ENCODE measurements around the gene PHLDA2. TPM values are rescaled to one million over a fixed set of nuclear protein-coding genes. Genes with fewer than 3 reads are reported as not detected.

PHLDA2 gene
- total RNA-seq, 1 donor from 2014 or later, result not detected

DNA sequence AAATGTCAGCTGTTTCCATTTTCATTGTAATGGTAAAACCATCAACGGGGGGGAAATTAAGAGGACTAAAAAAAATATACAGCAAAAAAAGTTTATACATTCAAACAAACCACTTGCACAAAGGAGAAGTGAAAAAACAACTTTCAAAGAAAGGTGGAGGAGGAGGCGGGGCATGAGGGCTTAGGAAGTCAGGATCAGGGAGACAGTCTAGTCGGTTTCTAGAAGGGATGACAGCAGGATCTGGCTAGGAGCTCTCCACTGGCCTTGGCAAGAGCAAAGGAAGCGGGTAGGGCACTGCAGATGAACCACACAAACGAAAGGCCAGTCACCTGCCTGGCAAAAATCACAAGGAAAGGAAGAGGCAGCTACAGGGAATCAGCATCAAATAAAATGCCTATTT lies 31.9 kb upstream of the PHLDA2 start:
- no peak overlapping the region for H3K4me3 ChIP-seq
- no peaks in the 10 kb centered on the region for H3K4me1 ChIP-seq
- TF ChIP-seq, protein P1, sequence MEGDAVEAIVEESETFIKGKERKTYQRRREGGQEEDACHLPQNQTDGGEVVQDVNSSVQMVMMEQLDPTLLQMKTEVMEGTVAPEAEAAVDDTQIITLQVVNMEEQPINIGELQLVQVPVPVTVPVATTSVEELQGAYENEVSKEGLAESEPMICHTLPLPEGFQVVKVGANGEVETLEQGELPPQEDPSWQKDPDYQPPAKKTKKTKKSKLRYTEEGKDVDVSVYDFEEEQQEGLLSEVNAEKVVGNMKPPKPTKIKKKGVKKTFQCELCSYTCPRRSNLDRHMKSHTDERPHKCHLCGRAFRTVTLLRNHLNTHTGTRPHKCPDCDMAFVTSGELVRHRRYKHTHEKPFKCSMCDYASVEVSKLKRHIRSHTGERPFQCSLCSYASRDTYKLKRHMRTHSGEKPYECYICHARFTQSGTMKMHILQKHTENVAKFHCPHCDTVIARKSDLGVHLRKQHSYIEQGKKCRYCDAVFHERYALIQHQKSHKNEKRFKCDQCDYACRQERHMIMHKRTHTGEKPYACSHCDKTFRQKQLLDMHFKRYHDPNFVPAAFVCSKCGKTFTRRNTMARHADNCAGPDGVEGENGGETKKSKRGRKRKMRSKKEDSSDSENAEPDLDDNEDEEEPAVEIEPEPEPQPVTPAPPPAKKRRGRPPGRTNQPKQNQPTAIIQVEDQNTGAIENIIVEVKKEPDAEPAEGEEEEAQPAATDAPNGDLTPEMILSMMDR (IDR thresholded peaks at IDR 0.05), result no peak
- no peak overlapping the region for H3K27ac ChIP-seq
- H3K9me3 ChIP-seq, result no peaks in the 10 kb centered on the region
- DNase-seq (ENCODE audit: low spot score in 2 of 2), result no peak
- H3K27me3 ChIP-seq, result no peaks in the 10 kb centered on the region
- intact Hi-C loops (cut with DNase I), result no loop called here
- H3K36me3 ChIP-seq, result peaks cover 71 to 83% of the 10 kb centered on the region in 2 donors

DNA sequence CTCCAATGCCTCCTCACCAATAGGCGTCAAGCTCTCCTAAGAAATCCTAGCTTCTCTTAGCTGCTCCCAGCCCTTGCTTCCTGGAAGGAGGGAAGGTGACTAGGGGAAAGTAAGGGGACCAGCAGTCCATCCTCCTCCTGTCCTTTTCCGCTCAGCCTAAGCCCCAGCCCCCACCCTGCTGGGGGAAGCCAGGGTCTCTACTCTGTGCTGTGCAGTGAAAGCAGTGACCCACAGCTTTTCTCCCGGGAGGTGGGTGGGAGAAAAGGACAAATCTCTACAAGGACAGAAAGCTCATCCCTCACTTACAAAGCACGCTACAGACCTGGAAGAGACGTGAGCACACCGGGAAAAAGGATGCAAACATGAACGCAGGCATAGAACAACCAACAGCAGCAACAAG lies 30.9 kb upstream of the PHLDA2 start:
- Histone ChIP-seq H3K27ac (no peak overlapping the region), H3K36me3 (peaks cover 76 to 82% of the 10 kb centered on the region in 2 donors), H3K4me1 (no peaks in the 10 kb centered on the region), H3K4me3 (no peak overlapping the region), H3K27me3 (no peaks in the 10 kb centered on the region), H3K9me3 (no peaks in the 10 kb centered on the region)
- TF ChIP-seq, protein P1 (IDR thresholded peaks at IDR 0.05), result no peak
- intact Hi-C loops (cut with DNase I), result no loop called here
- DNase-seq (ENCODE audit: low spot score in 2 of 2), result no peak

DNA sequence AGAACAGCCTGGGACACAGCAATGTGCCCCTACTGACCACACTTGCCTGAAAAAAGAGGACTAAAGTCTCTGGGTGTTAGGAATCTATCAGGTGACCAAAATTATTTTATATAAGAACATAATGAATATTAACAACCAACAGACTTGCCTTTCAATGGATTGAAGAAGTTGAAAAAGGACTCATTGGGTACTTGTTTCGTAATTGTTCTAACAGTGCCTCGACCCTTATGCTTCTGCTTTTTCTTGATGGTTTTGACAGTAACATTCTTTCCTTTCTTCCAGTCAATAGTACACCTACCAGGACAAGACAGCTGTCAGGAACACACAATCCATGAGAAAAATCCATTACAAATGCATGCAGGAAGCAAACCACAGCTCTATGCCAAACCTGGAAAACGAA lies 29.0 kb upstream of the PHLDA2 start:
- Histone ChIP-seq H3K9me3 (no peaks in the 10 kb centered on the region), H3K4me1 (no peaks in the 10 kb centered on the region), H3K27me3 (no peaks in the 10 kb centered on the region), H3K4me3 (no peak overlapping the region), H3K36me3 (peaks cover 72 to 83% of the 10 kb centered on the region in 2 donors), H3K27ac (no peak overlapping the region)
- DNase-seq (ENCODE audit: low spot score in 2 of 2), result no peak
- TF ChIP-seq, protein P1 (IDR thresholded peaks at IDR 0.05), result no peak
- intact Hi-C loops (cut with DNase I), result no loop called here

DNA sequence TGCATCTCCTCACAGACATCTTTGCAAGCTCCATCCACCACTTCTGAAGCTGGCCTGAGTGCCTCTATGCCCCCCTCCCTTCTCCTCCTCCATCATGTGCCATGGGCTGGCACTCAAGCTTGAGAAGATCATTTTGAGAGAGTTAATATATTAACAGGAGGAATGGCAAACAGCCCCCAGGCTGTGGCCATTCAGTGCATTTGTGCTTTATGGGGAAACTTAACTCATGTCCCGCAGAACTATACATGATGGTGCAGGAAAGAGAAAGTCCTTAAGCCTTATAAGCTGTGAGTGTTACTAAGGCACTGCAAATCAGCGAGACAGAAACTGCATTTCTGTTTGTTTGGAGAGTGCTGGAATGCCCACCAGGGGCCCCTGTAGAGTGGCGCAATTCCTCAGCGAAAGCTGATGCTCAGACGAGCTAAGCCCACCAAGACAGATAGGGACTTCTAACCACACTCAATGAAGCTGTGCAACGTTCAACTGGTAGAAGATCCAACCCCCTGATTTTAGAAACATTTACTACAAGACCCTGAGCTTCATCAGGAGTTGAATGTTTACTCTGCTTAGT lies 26.8 kb upstream of the PHLDA2 start:
- Histone ChIP-seq H3K27me3 (no peaks in the 10 kb centered on the region), H3K27ac (no peak overlapping the region), H3K9me3 (no peaks in the 10 kb centered on the region), H3K36me3 (peaks cover 87 to 89% of the 10 kb centered on the region in 2 donors), H3K4me3 (no peak overlapping the region), H3K4me1 (peaks cover 0 to 3% of the 10 kb centered on the region in 2 donors)
- intact Hi-C loops (cut with DNase I), result no loop called here
- no peak for DNase-seq (ENCODE audit: low spot score in 2 of 2)
- TF ChIP-seq, protein P1 (IDR thresholded peaks at IDR 0.05), result no peak

DNA sequence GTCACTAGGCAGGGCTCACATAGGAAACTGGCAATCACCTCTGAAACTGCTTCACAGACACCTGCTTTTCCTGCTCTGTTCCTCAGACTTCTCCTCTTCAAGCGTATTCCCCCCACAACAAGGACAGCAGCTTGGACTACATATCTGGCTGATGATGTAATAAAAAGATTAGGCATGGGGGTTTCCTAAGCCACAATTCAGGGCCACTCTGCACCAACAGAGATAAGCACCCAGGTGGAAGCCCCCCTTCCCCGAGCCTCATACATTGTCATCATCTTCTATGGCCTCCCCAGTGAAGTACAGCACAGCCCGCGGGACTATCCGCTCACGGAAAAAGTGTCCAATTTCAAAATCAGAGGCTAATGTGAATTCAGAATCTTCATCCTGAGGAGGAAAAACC lies 25.0 kb upstream of the PHLDA2 start:
- H3K9me3 ChIP-seq, result no peaks in the 10 kb centered on the region
- peaks cover 87 to 92% of the 10 kb centered on the region in 2 donors for H3K36me3 ChIP-seq
- intact Hi-C loops (cut with DNase I), result no loop called here
- no peaks in the 10 kb centered on the region for H3K27me3 ChIP-seq
- TF ChIP-seq, protein P1 (IDR thresholded peaks at IDR 0.05), result no peak
- H3K4me3 ChIP-seq, result no peak overlapping the region
- no peak for DNase-seq (ENCODE audit: low spot score in 2 of 2)
- peaks cover 0 to 3% of the 10 kb centered on the region in 2 donors for H3K4me1 ChIP-seq
- H3K27ac ChIP-seq, result no peak overlapping the region

DNA sequence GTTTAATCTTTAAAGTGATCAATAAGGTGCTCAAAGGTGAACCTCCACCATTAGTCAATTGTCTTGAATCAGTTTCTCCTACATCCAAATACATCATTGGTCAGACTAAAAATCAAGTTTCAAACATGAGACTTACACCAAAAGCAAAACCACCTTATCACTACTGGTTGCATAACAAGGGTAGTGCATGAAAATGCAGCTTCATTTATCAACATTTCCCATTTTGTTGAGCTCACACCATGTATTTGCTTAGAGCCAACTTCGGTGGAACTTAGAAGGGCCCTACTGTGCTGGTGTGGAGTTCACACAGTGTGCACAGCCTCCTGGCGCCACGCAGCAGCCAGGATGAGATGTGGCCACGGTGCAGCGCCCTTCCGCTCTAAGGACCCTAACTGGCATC lies 23.1 kb upstream of the PHLDA2 start:
- Histone ChIP-seq H3K36me3 (peaks cover 84 to 87% of the 10 kb centered on the region in 2 donors), H3K27ac (no peak overlapping the region)

More for the DNA sequence above, 23.1 kb upstream of the PHLDA2 start:
- TF ChIP-seq, protein P1 (IDR thresholded peaks at IDR 0.05), result no peak
- H3K9me3 ChIP-seq, result no peaks in the 10 kb centered on the region
- H3K27me3 ChIP-seq, result no peaks in the 10 kb centered on the region
- peaks cover 0 to 3% of the 10 kb centered on the region in 2 donors for H3K4me1 ChIP-seq
- H3K4me3 ChIP-seq, result no peak overlapping the region
- DNase-seq (ENCODE audit: low spot score in 2 of 2), result no peak
- intact Hi-C loops (cut with DNase I), result no loop called here
